GM12878 (cell line): ENCODE measurements around the gene TSSC4. TPM values are rescaled to one million over a fixed set of nuclear protein-coding genes. Genes with fewer than 3 reads are reported as not detected.

Experiments
- ATAC-seq: fragments of 200-7000 bp; cut with Tn5 transposase; 3 replicates; pipeline ENCODE4 v1.9.1; 2020; ENCODE audit warnings: mild to moderate bottlenecking, moderate library complexity
- BruUV-seq: library from RNA; stranded (reverse); fragments of 400-500 nt; replicated peaks from 2 replicates; lab custom pipeline; 2021; lab: Mats Ljungman, UMichigan
- CTCF ChIA-PET: fragments of 300-600 bp; sonication (Branson Sonifier 250); formaldehyde crosslinking; extraction: SDS; loops from one replicate; lab custom pipeline; 2021; ENCODE audit warnings: inconsistent platforms; lab: Yijun Ruan, JAX
- POLR2A ChIA-PET: fragments of 350-600 bp; formaldehyde crosslinking; extraction: SDS; loops from one replicate; lab custom pipeline; 2021; ENCODE audit warnings: inconsistent platforms; lab: Charles Lee
- RAD21 ChIA-PET: fragments of 300-600 bp; sonication (Branson Sonifier 250); formaldehyde crosslinking; loops from one replicate; lab custom pipeline; 2023; ENCODE audit warnings: antibody characterized with exemption; ENCODE audit not compliant: unreplicated experiment; lab: Charles Lee
- SMC1A ChIA-PET: fragments of 300-600 bp; sonication (Branson Sonifier 250); formaldehyde crosslinking; loops from one replicate; lab custom pipeline; 2023; ENCODE audit not compliant: unreplicated experiment, uncharacterized antibody; lab: Charles Lee
- DNase-seq: peaks from one replicate; pipeline ENCODE4 v3.0.0-alpha.2; 2011; ENCODE audit warnings: low read depth, low spot score
- FAIRE-seq: peaks from 3 replicates; lab custom pipeline; 2011; peaks lifted over from hg19 to GRCh38; lab: Jason Lieb, UNC
- H2AFZ ChIP-seq: 2 replicates; pipeline ENCODE4 v1.6.0; 2011; ENCODE audit warnings: low read depth, low read length, control low read depth; ENCODE audit not compliant: control insufficient read depth
- H3K27ac ChIP-seq: 2 replicates; pipeline ENCODE4 v1.5.1; 2011; ENCODE audit warnings: control low read depth; ENCODE audit not compliant: control insufficient read depth, insufficient read depth
- H3K27me3 ChIP-seq, 2 experiments: replicated peaks in 1 of 2; 2 replicates each; pipeline versions ENCODE4 v1.6.0 to v1.6.1; 2011; ENCODE audit warnings: low read length in 1 of 2; ENCODE audit not compliant: control insufficient read depth in 2 of 2, insufficient read depth in 2 of 2
- H3K36me3 ChIP-seq, 2 experiments: 2 replicates each; pipeline ENCODE4 v1.5.1; 2011; ENCODE audit warnings: low read length in 1 of 2; ENCODE audit not compliant: control insufficient read depth in 2 of 2, insufficient read depth in 2 of 2
- H3K4me1 ChIP-seq: 2 replicates; pipeline ENCODE4 v1.6.1; 2011; ENCODE audit warnings: mild to moderate bottlenecking, low read length, moderate library complexity, mixed read lengths; ENCODE audit not compliant: control insufficient read depth, insufficient read depth
- H3K4me2 ChIP-seq: 2 replicates; pipeline ENCODE4 v1.6.0; 2011; ENCODE audit warnings: control low read depth; ENCODE audit not compliant: control insufficient read depth, insufficient read depth
- H3K4me3 ChIP-seq: fragments of 200-600 bp; sonication (generic); 2 replicates; pipeline ENCODE4 v1.5.1; 2016
- H3K79me2 ChIP-seq: 2 replicates; pipeline ENCODE4 v1.6.0; 2011; ENCODE audit warnings: low read length; ENCODE audit not compliant: control insufficient read depth, insufficient read depth
- H3K9ac ChIP-seq: 2 replicates; pipeline ENCODE4 v1.8.0; 2011; ENCODE audit warnings: low read length, control low read depth, mixed read lengths; ENCODE audit not compliant: control insufficient read depth, insufficient read depth
- H3K9me3 ChIP-seq: replicated peaks from 3 replicates; pipeline ENCODE4 v1.5.1; 2011; ENCODE audit warnings: mild to moderate bottlenecking, low read length; ENCODE audit not compliant: control insufficient read depth, insufficient read depth
- H4K20me1 ChIP-seq: 2 replicates; pipeline ENCODE4 v1.6.0; 2011; ENCODE audit not compliant: control insufficient read depth, insufficient read depth
- BHLHE40 ChIP-seq, 2 experiments: fragments of 450-650 bp in 1 of 2; IDR thresholded peaks; 2 replicates each; pipeline ENCODE4 v1.6.1; 2011 to 2017; ENCODE audit warnings: low read depth in 2 of 2, borderline replicate concordance in 1 of 2, improper control_type of control experiment in 1 of 2, low read length in 1 of 2, mild to moderate bottlenecking in 1 of 2
- CBFB ChIP-seq: IDR thresholded peaks from 2 replicates; pipeline ENCODE4 v1.6.1; 2016; ENCODE audit warnings: antibody characterized with exemption, low read depth
- CHD1 ChIP-seq: IDR thresholded peaks from 2 replicates; pipeline ENCODE4 v1.6.1; 2012; ENCODE audit warnings: low read depth, low read length, improper control_type of control experiment
- CREB1 ChIP-seq: IDR thresholded peaks from 2 replicates; pipeline ENCODE4 v1.6.1; 2012; ENCODE audit warnings: low read depth, mild to moderate bottlenecking, inconsistent platforms
- DPF2 ChIP-seq: fragments of 450-650 bp; IDR thresholded peaks from 2 replicates; pipeline ENCODE4 v1.6.1; 2017; ENCODE audit warnings: mild to moderate bottlenecking
- E2F8 ChIP-seq: fragments of 450-650 bp; IDR thresholded peaks from 2 replicates; pipeline ENCODE4 v1.6.1; 2018; ENCODE audit warnings: mild to moderate bottlenecking, low read depth, moderate library complexity; ENCODE audit not compliant: partially characterized antibody
- ETV6 ChIP-seq, 2 experiments: fragments of 450-650 bp in 1 of 2; IDR thresholded peaks in 1 of 2; conservative IDR thresholded peaks in 1 of 2; 2 replicates each; pipeline ENCODE4 v1.6.1; 2014; ENCODE audit warnings: antibody characterized with exemption in 1 of 2, borderline replicate concordance in 1 of 2, low read depth in 1 of 2, mild to moderate bottlenecking in 1 of 2, moderate library complexity in 1 of 2
- IRF4 ChIP-seq: IDR thresholded peaks from 2 replicates; pipeline ENCODE4 v1.6.1; 2011; ENCODE audit warnings: low read depth, low read length
- NFIC ChIP-seq: IDR thresholded peaks from 2 replicates; pipeline ENCODE4 v1.6.1; 2012; ENCODE audit warnings: low read depth, mild to moderate bottlenecking, inconsistent platforms, low read length, moderate library complexity
- NKRF ChIP-seq: fragments of 450-650 bp; conservative IDR thresholded peaks from 2 replicates; pipeline ENCODE4 v1.6.1; 2017; ENCODE audit warnings: mild to moderate bottlenecking, moderate library complexity
- POLR2A ChIP-seq: IDR thresholded peaks from 2 replicates; pipeline ENCODE4 v1.6.1; 2011; ENCODE audit warnings: low read depth, mild to moderate bottlenecking, low read length
- POLR2AphosphoS5 ChIP-seq: IDR thresholded peaks from 2 replicates; pipeline ENCODE4 v1.6.1; 2011; ENCODE audit warnings: mild to moderate bottlenecking, low read length, inconsistent platforms
- RFX5 ChIP-seq: IDR thresholded peaks from 2 replicates; pipeline ENCODE4 v1.6.1; 2011; ENCODE audit warnings: low read depth, low read length, improper control_type of control experiment
- SMAD5 ChIP-seq: IDR thresholded peaks from 2 replicates; pipeline ENCODE4 v1.6.1; 2016; ENCODE audit warnings: antibody characterized with exemption, low read depth
- SUPT20H ChIP-seq: IDR thresholded peaks from 2 replicates; pipeline ENCODE4 v1.6.1; 2011; ENCODE audit warnings: low read depth, mild to moderate bottlenecking, low read length, moderate library complexity, borderline replicate concordance; ENCODE audit not compliant: control insufficient read depth
- TAF1 ChIP-seq: IDR thresholded peaks from 2 replicates; pipeline ENCODE4 v1.6.1; 2011; ENCODE audit warnings: mild to moderate bottlenecking, low read depth, low read length, borderline replicate concordance
- TCF12 ChIP-seq: IDR thresholded peaks from 2 replicates; pipeline ENCODE4 v1.6.1; 2011; ENCODE audit warnings: low read depth, mild to moderate bottlenecking, low read length
- YY1 ChIP-seq: IDR thresholded peaks from 2 replicates; pipeline ENCODE4 v1.6.1; 2011; ENCODE audit warnings: low read depth, mild to moderate bottlenecking, low read length
- ZNF217 ChIP-seq: fragments of 450-650 bp; IDR thresholded peaks from 2 replicates; pipeline ENCODE4 v1.6.1; 2017; ENCODE audit warnings: antibody characterized with exemption, mild to moderate bottlenecking
- ZNF384 ChIP-seq: IDR thresholded peaks from 2 replicates; pipeline ENCODE4 v1.6.1; 2012; ENCODE audit warnings: low read depth, mild to moderate bottlenecking, low read length, improper control_type of control experiment, borderline replicate concordance
- ZNF622 ChIP-seq: fragments of 450-650 bp; IDR thresholded peaks from 2 replicates; pipeline ENCODE4 v1.6.1; 2017; ENCODE audit warnings: mild to moderate bottlenecking, inconsistent platforms
- WGBS: methylation state at CpG from one replicate; pipeline ENCODE4 v1.1.6; 2016; ENCODE audit warnings: low lambda C conversion rate; ENCODE audit not compliant: insufficient replicate concordance, insufficient coverage; ENCODE audit errors: missing lambda C conversion rate; 5-methylcytosine and 5-hydroxymethylcytosine counted together
- in situ Hi-C: fragments of 300-500 bp; cut with MboI; formaldehyde crosslinking; loops from 9 replicates; pipeline ENCODE4 v1.14.3; 2018; ENCODE audit warnings: mixed read lengths
- intact Hi-C: fragments of 100-400 bp; cut with micrococcal nuclease; formaldehyde crosslinking; loops from one replicate; pipeline ENCODE4 v1.14.2; 2022; ENCODE audit not compliant: unreplicated experiment
- polyA plus RNA-seq, 11 experiments: library from polyadenylated mRNA; depleted of rRNA in 4 of 11; unstranded in 6 of 11; stranded (reverse) in 5 of 11; fragments of >200 nt; fragmentation: Nextera tagmentation in 4 of 11; fragmentation: Illumina TruSeq in 1 of 11; extraction: Ambion mirVana in 4 of 11; extraction: Trizol in 1 of 11; gene quantifications; 1 replicate in 1 of 11; 2 replicates in 10 of 11; pipeline versions ENCODE4 v1.2.1 to v1.2.3, GENCODE V29; 2011 to 2016; ENCODE audit warnings: inconsistent platforms in 2 of 11, missing spikeins in 2 of 11, low read depth in 1 of 11
- total RNA-seq, 4 experiments: library from RNA; depleted of rRNA in 3 of 4; stranded (reverse); fragments of >200 nt in 3 of 4; fragmentation: Illumina TruSeq in 1 of 4; extraction: Trizol in 1 of 4; gene quantifications; 2 replicates each; pipeline versions ENCODE4 v1.2.1 to v1.2.3, GENCODE V29; 2013 to 2021

The TSSC4 gene
- total and polyA plus RNA-seq, 10 of the 15 experiments (the other 5 are each of a cell fraction or from before 2014, with no cell fraction given) = 0.69 to 70.1 (median 25.7) TPM

- POLR2A ChIA-PET = interaction anchor here (0.6 to 3.4 kb wide), 10 partner anchors 14 to 1652 kb away, joined by 3 to 33 read pairs (median 5); partner anchors contain the start of gene CD81
- H2AFZ ChIP-seq = peak overlapping the region; percentile 59
- peaks cover 24% of the 10 kb centered on the region for H3K79me2 ChIP-seq
- intact Hi-C loops (loop anchor here (5.0 kb wide), 1 partner anchor 549 kb away; the partner anchor contains the start of gene LSP1), in situ Hi-C loops (no loop called here)
- peak; percentile 1 for ATAC-seq
- RAD21 ChIA-PET = interaction anchor here (0.6 to 3.5 kb wide), 7 partner anchors 14 to 95 kb away, joined by 3 to 18 read pairs (median 6); partner anchors contain the start of gene CD81
- SMC1A ChIA-PET = interaction anchor here (0.6 to 3.4 kb wide), 5 partner anchors 14 to 96 kb away, joined by 3 to 16 read pairs (median 6); no protein-coding TSS in a partner anchor
- 1% methylated on average over 50 of the region's 55 CpGs for WGBS
- no peaks in the 10 kb centered on the region for H3K27me3 ChIP-seq
- BruUV-seq = TSS peak; percentile 79
- peaks cover 10% of the 10 kb centered on the region for H3K4me1 ChIP-seq
- DNase-seq = no peak
- H3K4me2 ChIP-seq = peak overlapping the region; percentile 93
- H3K9ac ChIP-seq = peak overlapping the region; percentile 81
- peak overlapping the region; percentile 92 for H3K4me3 ChIP-seq
- CTCF ChIA-PET = interaction anchor here (0.6 to 5.1 kb wide), 9 partner anchors 14 to 518 kb away, joined by 3 to 37 read pairs (median 6); no protein-coding TSS in a partner anchor
- FAIRE-seq = peak; percentile 13
- H3K9me3 ChIP-seq = no peaks in the 10 kb centered on the region
- peaks cover 5 to 12% of the 10 kb centered on the region in 2 experiments; a peak in 3 of 4 replicates for H3K36me3 ChIP-seq
- no peaks in the 10 kb centered on the region for H4K20me1 ChIP-seq
- peak overlapping the region; percentile 28 for H3K27ac ChIP-seq
- 0 out of 2 replicates have a peak, but pooled peaks have one; percentile 92 for TF ChIP-seq YY1
- no peak for TF ChIP-seq ZNF622
- TF ChIP-seq ZNF384 = no peak
- TF ChIP-seq NKRF = peak; percentile 91
- TF ChIP-seq CREB1 = no peak
- no peak for TF ChIP-seq ZNF217
- TF ChIP-seq SUPT20H = no peak
- no peak for TF ChIP-seq DPF2
- TF ChIP-seq CHD1 = no peak
- no peak for TF ChIP-seq BHLHE40 (IDR thresholded peaks at IDR 0.05; ENCODE audit: borderline replicate concordance in 1 of 2, low read depth in 2 of 2, low read length in 1 of 2)
- TF ChIP-seq ETV6 (conservative IDR thresholded peaks at IDR 0.05 in 1 of 2, IDR thresholded peaks at IDR 0.05 in 1 of 2; ENCODE audit: borderline replicate concordance in 1 of 2, low read depth in 1 of 2) = no peak
- TF ChIP-seq RFX5 = no peak
- no peak for TF ChIP-seq SMAD5
- TF ChIP-seq E2F8 = no peak
- no peak for TF ChIP-seq NFIC
- 0 out of 2 replicates have a peak, but pooled peaks have one; percentile 0 for TF ChIP-seq CBFB
- no peak for TF ChIP-seq IRF4
- no peak for TF ChIP-seq POLR2A
- no peak for TF ChIP-seq TCF12
- no peak for TF ChIP-seq POLR2AphosphoS5
- peak; percentile 47 for TF ChIP-seq TAF1
These were observed 349 bp downstream of the TSSC4 start for GRCh38 chr11:2400762-2401435.
